B cell (primary cell): ENCODE measurements around the gene GTPBP4. TPM values are rescaled to one million over a fixed set of nuclear protein-coding genes. Genes with fewer than 3 reads are reported as not detected.
A peak's percentile ranks its signal among the peaks of the same experiment; 100 is the strongest.

Experiments
- ATAC-seq: fragments of 200-7000 bp; cut with Tn5 transposase; one replicate; pipeline ENCODE4 v1.10.0; 2021; ENCODE audit warnings: low read depth, mild to moderate bottlenecking, moderate number of reproducible peaks, moderate library complexity
- CTCF ChIA-PET: fragments of 350-600 bp; sonication (Branson Sonifier 250); formaldehyde crosslinking; loops from one replicate; lab custom pipeline; 2021; ENCODE audit warnings: antibody characterized with exemption, inconsistent platforms; lab: Charles Lee
- POLR2A ChIA-PET: fragments of 350-600 bp; sonication (Branson Sonifier 250); formaldehyde crosslinking; loops from one replicate; lab custom pipeline; 2021; ENCODE audit warnings: antibody characterized with exemption; lab: Charles Lee
- DNase-seq: peaks from one replicate; pipeline ENCODE4 v3.0.0; 2013
- H2AFZ ChIP-seq: 2 replicates; pipeline ENCODE4 v1.6.1; 2012; ENCODE audit warnings: mild to moderate bottlenecking, low read depth, low read length; ENCODE audit not compliant: insufficient read depth, poor library complexity, severe bottlenecking
- H3K27ac ChIP-seq, 2 donors: 1 replicate in 1 of 2; 2 replicates in 1 of 2; pipeline ENCODE4 v1.5.1; 2012 to 2013; ENCODE audit warnings: low read length in 2 of 2, mild to moderate bottlenecking in 2 of 2, moderate library complexity in 1 of 2
- H3K27me3 ChIP-seq, 4 experiments: fragments of 200-600 bp in 1 of 4; sonication (generic) in 1 of 4; replicated peaks in 1 of 4; 1 replicate in 2 of 4; 2 replicates in 2 of 4; pipeline versions ENCODE4 v1.6.1 to v1.7.0; 2013 to 2016; ENCODE audit warnings: low read length in 3 of 4, mild to moderate bottlenecking in 2 of 4, mixed read lengths in 1 of 4, moderate library complexity in 1 of 4; ENCODE audit not compliant: insufficient read depth in 4 of 4, control insufficient read depth in 3 of 4; ENCODE audit errors: control extremely low read depth in 1 of 4
- H3K36me3 ChIP-seq, 2 experiments: replicated peaks in 1 of 2; 1 replicate in 1 of 2; 2 replicates in 1 of 2; pipeline versions ENCODE4 v1.6.1 to v1.7.1; 2013; ENCODE audit warnings: low read length in 1 of 2; ENCODE audit not compliant: insufficient read depth in 2 of 2, control insufficient read depth in 1 of 2; ENCODE audit errors: control extremely low read depth in 1 of 2, extremely low read depth in 1 of 2
- H3K4me1 ChIP-seq, 2 donors: fragments of 200-600 bp in 1 of 2; sonication (generic) in 1 of 2; 1 replicate in 1 of 2; 2 replicates in 1 of 2; pipeline versions ENCODE4 v1.5.1 to v1.6.1; 2013 to 2017; ENCODE audit warnings: low read length in 2 of 2; ENCODE audit not compliant: control insufficient read depth in 2 of 2, insufficient read depth in 2 of 2
- H3K4me2 ChIP-seq: replicated peaks from 2 replicates; pipeline ENCODE3; 2012; ENCODE audit warnings: mild to moderate bottlenecking, low read depth, low read length; ENCODE audit not compliant: poor library complexity, severe bottlenecking
- H3K4me3 ChIP-seq, 5 experiments: fragments of 200-600 bp in 1 of 5; sonication (generic) in 1 of 5; 1 replicate in 3 of 5; 2 replicates in 2 of 5; pipeline versions ENCODE4 v1.5.1 to v1.7.0; 2011 to 2016; ENCODE audit warnings: low read length in 4 of 5, mild to moderate bottlenecking in 4 of 5, low read depth in 2 of 5, control low read depth in 1 of 5, moderate library complexity in 1 of 5; ENCODE audit not compliant: insufficient read depth in 1 of 5; ENCODE audit errors: control extremely low read depth in 1 of 5, extremely low read depth in 1 of 5
- H3K79me2 ChIP-seq: fragments of 200-600 bp; sonication (generic); one replicate; pipeline ENCODE4 v1.6.0; 2016; ENCODE audit warnings: low read length; ENCODE audit not compliant: control insufficient read depth, insufficient read depth
- H3K9ac ChIP-seq: fragments of 200-600 bp; sonication (generic); 2 replicates; pipeline ENCODE4 v1.6.1; 2017; ENCODE audit warnings: mild to moderate bottlenecking, low read length, moderate library complexity
- H3K9me3 ChIP-seq, 3 donors: one replicate each; pipeline versions ENCODE4 v1.6.1 to v1.7.1; 2013; ENCODE audit warnings: low read length in 2 of 3; ENCODE audit not compliant: control insufficient read depth in 2 of 3, insufficient read depth in 1 of 3; ENCODE audit errors: control extremely low read depth in 1 of 3
- H4K20me1 ChIP-seq: 2 replicates; pipeline ENCODE4 v1.6.0; 2012; ENCODE audit warnings: mild to moderate bottlenecking, low read length; ENCODE audit not compliant: insufficient read depth, control insufficient read depth, poor library complexity, severe bottlenecking
- H3K27ac Mint-ChIP-seq: one replicate; pipeline ENCODE4 v1.8.0; 2021; ENCODE audit warnings: mixed read lengths
- H3K27me3 Mint-ChIP-seq: one replicate; pipeline ENCODE4 v1.8.0; 2021; ENCODE audit warnings: mixed read lengths
- H3K4me1 Mint-ChIP-seq: one replicate; pipeline ENCODE4 v1.8.0; 2021; ENCODE audit warnings: mixed read lengths
- H3K4me3 Mint-ChIP-seq: one replicate; pipeline ENCODE4 v1.8.0; 2021; ENCODE audit warnings: mixed read lengths
- H3K9me3 Mint-ChIP-seq: one replicate; pipeline ENCODE4 v1.8.0; 2022; ENCODE audit warnings: mixed read lengths; ENCODE audit not compliant: insufficient read depth
- CTCF ChIP-seq: fragments of 200-600 bp; IDR thresholded peaks from one replicate; pipeline ENCODE4 v1.8.0; 2022; ENCODE audit warnings: antibody characterized with exemption, mild to moderate bottlenecking
- EZH2 ChIP-seq: IDR thresholded peaks from 2 replicates; pipeline ENCODE4 v1.6.1; 2012; ENCODE audit warnings: borderline replicate concordance, low read depth, mild to moderate bottlenecking, moderate library complexity, low read length; ENCODE audit not compliant: insufficient read depth, poor library complexity, severe bottlenecking
- WGBS: methylation state at CpG from one replicate; pipeline ENCODE4 v1.1.5; 2013; ENCODE audit warnings: missing lambda C conversion rate; ENCODE audit not compliant: insufficient coverage; 5-methylcytosine and 5-hydroxymethylcytosine counted together
- intact Hi-C: fragments of 100-400 bp; cut with micrococcal nuclease; formaldehyde crosslinking; loops from one replicate; pipeline ENCODE4 v1.10.0; 2022
- polyA plus RNA-seq: library from polyadenylated mRNA; depleted of rRNA; stranded (reverse); fragments of >200 nt; gene quantifications from 2 replicates; pipeline ENCODE4 v1.2.3, GENCODE V29; 2012
- total RNA-seq, 2 donors: library from RNA; stranded (reverse); fragments of 120-200 nt in 1 of 2; gene quantifications; 1 replicate in 1 of 2; 2 replicates in 1 of 2; pipeline versions ENCODE4 v1.2.3 to v1.2.4, GENCODE V29; 2013 to 2022

GTPBP4 gene
- total and polyA plus RNA-seq, 2 donors (not counting 1 experiment from before 2014, with no cell fraction given): 11.8 to 45.4 TPM

- ATAC-seq (no peak), DNase-seq (no peak)
- POLR2A ChIA-PET: interaction anchor here (0.6 to 2.2 kb wide), 5 partner anchors 57 to 439 kb away, joined by 4 to 14 read pairs (median 5); partner anchors contain the start of genes IDI1 and LARP4B
Measured at GRCh38 chr10:988667-989545, 672 bp downstream of the GTPBP4 start.

More at GRCh38 chr10:988667-989545, 672 bp downstream of the GTPBP4 start:
- intact Hi-C loops: loop anchor here (1.0 to 5.0 kb wide), 5 partner anchors 58 to 852 kb away; partner anchors contain the start of genes IDI1, LARP4B, WDR37 and ZMYND11
- 32% methylated on average over 35 of the region's 42 CpGs for WGBS
- H3K4me2 ChIP-seq: peak overlapping the region; percentile 98
- Mint-ChIP-seq H3K27me3 (no peaks in the 10 kb centered on the region), H3K4me3 (peak overlapping the region; percentile 99), H3K9me3 (no peaks in the 10 kb centered on the region), H3K27ac (peak overlapping the region; percentile 99), H3K4me1 (peaks cover 42% of the 10 kb centered on the region)
- H3K9ac ChIP-seq: peak overlapping the region; percentile 88
- H3K9me3 ChIP-seq: no peaks in the 10 kb centered on the region
- peak overlapping the region; percentile 83 to 99 (median 94) for H3K4me3 ChIP-seq
- H3K4me1 ChIP-seq: peaks cover 23 to 34% of the 10 kb centered on the region in 2 donors
- peak overlapping the region; percentile 96 for H2AFZ ChIP-seq
- no peaks in the 10 kb centered on the region for H3K27me3 ChIP-seq
- peaks cover 0 to 18% of the 10 kb centered on the region in 2 experiments for H3K36me3 ChIP-seq
- peaks cover 36% of the 10 kb centered on the region for H4K20me1 ChIP-seq
- CTCF ChIA-PET: interaction anchor here (1.4 kb wide), 1 partner anchor 58 kb away, joined by 4 read pairs; the partner anchor contains the start of gene LARP4B
- peaks cover 57% of the 10 kb centered on the region for H3K79me2 ChIP-seq
- H3K27ac ChIP-seq: peak overlapping the region; percentile 81 to 84
- TF ChIP-seq CTCF: no peak
- no peak for TF ChIP-seq EZH2
